OCI-M2 (cell line): ENCODE results near the gene SIN3B.
"Not testable (repeated sequence)": the region's sequence is repeated elsewhere in the genome, so short reads cannot be mapped to it uniquely, and the experiment has no call there.

Source experiments
- DNase-seq: peaks from one replicate; lab custom pipeline; 2025; ENCODE audit not compliant: unreplicated experiment; lab: John Stamatoyannopoulos, UW

The SIN3B gene

GRCh38 chr19:16868423-16869130 is 39.4 kb downstream of the SIN3B start:
- DNase-seq: no peak

GRCh38 chr19:16869331-16869972 is 40.3 kb downstream of the SIN3B start:
- DNase-seq: no peak

DNA sequence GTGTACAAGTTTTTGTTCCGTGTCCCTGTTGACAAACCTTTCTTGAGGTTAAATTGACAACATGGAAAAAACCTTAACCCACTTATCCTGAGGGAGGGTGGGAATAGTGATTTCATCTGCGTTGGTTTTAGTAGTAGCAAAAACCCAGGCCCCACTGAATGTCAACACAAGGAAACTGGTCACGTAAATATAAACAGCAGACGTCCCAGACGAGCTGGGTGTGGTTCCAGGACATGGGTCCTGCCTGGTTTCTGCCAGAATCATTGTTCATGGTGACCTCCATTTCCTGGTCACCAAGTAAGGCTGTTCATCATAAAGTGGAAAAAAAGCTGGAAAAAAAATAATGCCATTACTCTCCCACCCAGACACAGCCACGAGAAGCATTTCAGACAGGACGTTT is 42.7 kb downstream of the SIN3B start:
- no peak for DNase-seq

- no peak for DNase-seq
Measured at GRCh38 chr19:16872728-16873127, 43.5 kb downstream of the SIN3B start.

- no peak for DNase-seq
Measured at GRCh38 chr19:16873594-16873993, 44.4 kb downstream of the SIN3B start.

DNA sequence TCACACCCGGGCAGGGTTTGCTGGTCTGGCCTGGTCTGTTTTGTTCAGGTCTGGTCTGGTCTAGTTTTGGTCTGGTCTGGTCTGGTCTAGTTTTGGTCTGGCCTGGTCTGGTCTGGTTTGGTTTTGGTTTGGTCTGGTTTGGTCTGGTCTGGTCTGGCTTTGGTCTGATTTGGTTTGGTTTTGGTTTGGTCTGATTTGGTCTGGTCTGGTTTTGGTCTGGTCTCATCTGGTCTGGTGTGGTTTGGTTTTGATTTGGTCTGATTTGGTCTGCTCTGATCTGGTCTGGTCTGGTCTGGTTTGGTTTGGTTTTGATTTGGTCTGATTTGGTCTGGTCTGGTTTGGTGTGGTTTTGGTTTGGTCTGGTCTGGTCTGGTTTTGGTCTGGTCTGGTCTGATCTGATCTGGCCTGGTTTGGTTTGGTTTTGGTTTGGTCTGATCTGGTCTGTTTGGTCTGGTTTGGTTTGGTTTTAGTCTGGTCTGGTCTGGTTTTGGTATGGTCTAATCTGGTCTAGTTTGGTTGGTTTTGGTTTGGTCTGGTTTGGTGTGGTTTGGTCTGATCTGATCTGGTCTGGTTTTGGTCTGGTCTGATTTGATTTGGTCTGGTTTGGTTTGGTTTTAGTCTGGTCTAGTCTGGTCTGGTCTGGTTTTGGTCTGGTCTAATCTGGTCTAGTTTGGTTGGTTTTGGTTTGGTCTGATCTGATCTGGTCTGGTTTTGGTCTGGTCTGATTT is 45.2 kb downstream of the SIN3B start:
- DNase-seq: no peak

DNA sequence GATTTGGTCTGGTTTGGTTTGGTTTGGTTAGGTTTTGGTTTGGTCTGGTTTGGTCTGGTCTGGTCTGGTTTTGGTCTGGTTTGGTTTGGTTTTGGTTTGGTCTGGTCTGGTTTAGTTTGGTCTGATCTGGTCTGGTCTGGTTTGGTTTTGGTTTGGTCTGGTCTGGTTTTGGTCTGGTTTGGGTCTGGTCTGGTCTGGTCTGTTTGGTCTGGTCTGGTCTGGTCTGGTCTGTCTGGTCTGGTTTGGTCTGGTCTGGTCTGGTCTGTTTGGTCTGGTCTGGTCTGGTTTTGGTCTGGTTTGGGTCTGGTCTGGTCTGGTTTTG is 45.7 kb downstream of the SIN3B start:
- DNase-seq: not testable (repeated sequence)

DNA sequence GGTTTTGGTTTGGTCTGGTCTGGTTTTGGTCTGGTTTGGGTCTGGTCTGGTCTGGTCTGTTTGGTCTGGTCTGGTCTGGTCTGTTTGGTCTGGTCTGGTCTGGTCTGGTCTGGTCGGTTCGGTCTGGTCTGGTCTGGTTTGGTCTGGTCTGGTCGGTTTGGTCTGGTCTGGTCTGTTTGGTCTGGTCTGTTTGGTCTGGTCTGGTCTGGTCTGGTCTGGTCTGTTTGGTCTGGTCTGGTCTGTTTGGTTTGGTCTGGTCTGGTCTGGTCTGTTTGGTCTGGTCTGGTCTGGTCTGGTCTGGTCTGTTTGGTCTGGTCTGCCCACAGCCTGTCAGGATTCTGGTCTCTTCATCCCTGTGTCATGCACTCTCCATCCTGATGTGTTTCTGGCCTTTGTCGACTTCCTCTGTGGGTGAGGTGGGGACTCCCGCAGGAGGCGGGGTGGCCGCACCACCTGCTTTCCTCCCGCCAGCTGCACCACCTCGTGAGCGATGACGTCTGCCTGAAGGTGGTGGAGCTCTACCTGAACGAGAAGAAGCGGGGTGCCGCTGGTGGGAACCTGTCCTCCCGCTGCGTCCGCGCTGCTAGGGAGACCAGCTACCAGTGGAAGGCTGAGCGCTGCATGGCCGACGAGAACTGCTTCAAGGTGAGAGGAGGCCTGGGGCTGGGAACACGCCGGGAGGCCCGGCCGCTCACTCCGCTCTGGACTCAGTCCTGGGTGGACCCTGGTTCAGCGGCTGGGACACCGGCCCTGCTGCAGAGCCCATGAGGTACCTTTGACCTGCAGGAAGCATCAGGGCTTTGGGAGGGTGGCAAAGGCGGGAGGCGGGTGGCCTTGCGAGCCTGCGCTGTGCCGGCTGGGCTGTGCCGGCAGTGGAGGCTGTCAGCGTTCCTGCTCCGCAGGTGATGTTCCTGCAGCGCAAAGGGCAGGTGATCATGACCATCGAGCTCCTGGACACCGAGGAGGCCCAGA is 46.7 kb downstream of the SIN3B start:
- no peak for DNase-seq

DNA sequence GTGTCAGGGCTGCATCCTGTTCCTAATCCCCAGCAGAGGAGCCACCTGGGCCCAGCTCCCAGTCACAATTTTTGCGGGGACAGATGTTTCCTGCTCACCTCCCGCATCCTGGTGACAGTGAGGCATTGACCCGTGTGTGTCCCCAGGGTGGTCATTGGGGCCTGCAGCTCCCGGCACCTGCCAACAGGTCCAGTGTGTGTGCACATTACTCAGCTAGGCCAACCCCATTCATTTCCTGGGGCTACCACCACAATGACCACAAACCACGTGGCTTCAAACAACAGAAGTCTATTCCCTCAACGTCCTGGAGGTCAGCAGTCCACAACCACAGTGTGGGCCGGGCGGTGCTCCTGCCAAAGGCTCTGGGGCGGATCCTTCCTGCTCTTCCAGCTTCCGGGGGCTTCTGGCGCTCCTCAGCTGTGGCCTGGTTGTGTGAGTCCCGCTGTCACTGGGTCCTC is 47.7 kb downstream of the SIN3B start:
- no peak for DNase-seq

DNA sequence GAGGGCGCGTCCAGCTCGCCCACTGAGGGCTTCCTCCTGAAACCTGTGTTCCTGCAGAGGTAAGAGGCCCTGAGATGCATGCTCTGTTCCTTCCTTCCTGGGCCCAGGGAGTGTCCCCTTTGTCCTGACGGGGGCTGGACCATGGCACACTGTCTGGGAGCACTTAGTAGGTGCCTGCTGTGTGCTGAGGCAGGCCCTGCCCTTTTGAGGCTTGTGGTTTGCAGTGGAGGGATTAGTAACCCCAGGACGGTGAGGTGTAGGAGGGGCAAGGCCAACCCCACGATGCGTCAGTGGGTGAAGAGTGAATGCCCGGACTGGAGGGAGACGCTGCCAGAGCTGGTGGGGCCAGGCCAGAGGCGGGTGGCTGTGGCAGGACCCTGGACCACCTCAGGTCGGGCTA is 48.4 kb downstream of the SIN3B start:
- no peak for DNase-seq

DNA sequence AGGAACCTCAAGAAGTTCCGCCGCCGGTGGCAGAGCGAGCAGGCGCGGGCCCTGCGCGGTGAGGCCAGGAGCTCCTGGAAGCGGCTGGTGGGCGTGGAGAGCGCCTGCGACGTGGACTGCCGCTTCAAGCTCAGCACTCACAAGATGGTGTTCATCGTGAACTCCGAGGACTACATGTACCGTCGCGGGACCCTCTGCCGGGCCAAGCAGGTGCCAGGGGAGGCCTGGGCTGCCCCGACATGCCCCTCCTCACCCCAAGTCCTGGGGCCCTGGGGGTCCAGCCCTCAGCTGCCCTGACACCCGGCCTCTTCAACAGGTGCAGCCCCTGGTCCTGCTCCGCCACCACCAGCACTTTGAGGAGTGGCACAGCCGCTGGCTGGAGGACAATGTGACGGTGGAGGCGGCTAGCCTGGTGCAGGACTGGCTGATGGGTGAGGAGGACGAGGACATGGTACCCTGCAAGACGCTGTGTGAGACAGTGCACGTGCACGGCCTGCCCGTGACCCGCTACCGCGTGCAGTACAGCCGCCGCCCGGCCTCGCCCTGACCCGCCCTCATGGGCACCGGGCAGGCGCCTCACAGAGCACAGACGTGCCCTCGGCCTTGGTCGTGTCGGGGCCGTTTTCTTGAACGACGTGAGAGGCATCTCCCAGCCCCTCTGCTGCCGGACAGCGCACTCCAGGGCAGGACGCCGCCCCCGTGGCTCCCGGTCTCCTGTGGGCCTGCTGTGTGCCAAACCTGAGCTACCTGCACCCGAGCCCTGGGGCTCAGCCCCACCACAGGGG is 49.2 kb downstream of the SIN3B start:
- no peak for DNase-seq

GRCh38 chr19:16880884-16881554 is 51.8 kb downstream of the SIN3B start:
- no peak for DNase-seq

DNA sequence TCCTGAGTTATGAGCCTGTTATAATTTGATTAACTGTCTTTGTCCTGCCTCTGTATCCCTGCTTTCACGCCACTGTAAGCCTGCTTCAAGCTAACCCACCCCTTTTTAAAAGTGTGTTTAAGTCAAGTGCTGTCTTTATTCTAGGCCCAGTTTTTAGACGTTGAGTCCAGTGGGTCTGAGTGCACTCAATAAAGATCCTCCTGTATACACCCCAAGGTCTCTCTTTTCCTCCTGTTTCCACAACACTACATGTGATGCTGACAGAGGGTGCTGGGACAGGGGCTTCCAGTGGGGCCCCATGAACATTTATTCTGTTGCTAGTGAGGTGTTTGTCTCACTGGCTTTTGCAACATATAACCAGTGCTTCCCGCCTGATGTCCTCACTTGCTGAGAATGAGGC is 52.9 kb downstream of the SIN3B start:
- no peak for DNase-seq

GRCh38 chr19:16883522-16883921 is 54.3 kb downstream of the SIN3B start:
- no peak for DNase-seq

GRCh38 chr19:16885166-16885565 is 56.0 kb downstream of the SIN3B start:
- DNase-seq: no peak

- DNase-seq: no peak
Measured at GRCh38 chr19:16886305-16886880, 57.2 kb downstream of the SIN3B start.

GRCh38 chr19:16887353-16888265 is 58.4 kb downstream of the SIN3B start:
- peak; percentile 93 for DNase-seq

- DNase-seq: peak; percentile 98
Measured at GRCh38 chr19:16888629-16889365, 59.6 kb downstream of the SIN3B start, which contains the start of gene F2RL3. Gene F2RL3 (plus strand): TSS chr19:16888999. CDS start chr19:16889190, 191 bp downstream.
